Trophoblast cell (in vitro differentiated cells and primary cell): ENCODE data around the gene SIK2.
A peak's percentile ranks its signal among the peaks of the same experiment; 100 is the strongest.

Experiments used
- DNase-seq, 2 donors: peaks; one replicate each; pipeline ENCODE4 v3.0.0-alpha.2; 2016
- H2AFZ ChIP-seq: 2 replicates; pipeline ENCODE4 v1.6.1; 2013; ENCODE audit warnings: low read length, moderate library complexity, mild to moderate bottlenecking; ENCODE audit not compliant: insufficient read depth, poor library complexity
- H2AK5ac ChIP-seq: 2 replicates; pipeline ENCODE4 v1.6.1; 2013; ENCODE audit warnings: mild to moderate bottlenecking, low read length
- H2BK120ac ChIP-seq: 2 replicates; pipeline ENCODE4 v1.6.1; 2013; ENCODE audit warnings: low read length, mild to moderate bottlenecking, moderate library complexity; ENCODE audit not compliant: insufficient read depth, poor library complexity
- H2BK12ac ChIP-seq: 2 replicates; pipeline ENCODE4 v1.6.1; 2013; ENCODE audit warnings: mild to moderate bottlenecking, low read length, moderate library complexity
- H2BK5ac ChIP-seq: 2 replicates; pipeline ENCODE4 v1.6.1; 2013; ENCODE audit warnings: low read length, low read depth, moderate library complexity, mild to moderate bottlenecking; ENCODE audit not compliant: poor library complexity
- H3K14ac ChIP-seq: 2 replicates; pipeline ENCODE4 v1.6.1; 2013; ENCODE audit warnings: mild to moderate bottlenecking, low read length
- H3K18ac ChIP-seq: 2 replicates; pipeline ENCODE4 v1.6.1; 2013; ENCODE audit warnings: mild to moderate bottlenecking, low read length
- H3K23ac ChIP-seq: 2 replicates; pipeline ENCODE4 v1.6.1; 2013; ENCODE audit warnings: low read length
- H3K27ac ChIP-seq: 2 replicates; pipeline ENCODE4 v1.5.1; 2013; ENCODE audit warnings: low read depth, mild to moderate bottlenecking, inconsistent platforms, low read length, moderate library complexity
- H3K27me3 ChIP-seq: 2 replicates; pipeline ENCODE4 v1.6.1; 2013; ENCODE audit warnings: inconsistent platforms, mild to moderate bottlenecking, low read length, moderate library complexity; ENCODE audit not compliant: insufficient read depth
- H3K36me3 ChIP-seq, 2 experiments: 1 replicate in 1 of 2; 2 replicates in 1 of 2; pipeline ENCODE4 v1.6.1; 2013; ENCODE audit warnings: low read length in 2 of 2, mild to moderate bottlenecking in 2 of 2, moderate library complexity in 1 of 2; ENCODE audit not compliant: insufficient read depth in 2 of 2, control insufficient read depth in 1 of 2
- H3K4ac ChIP-seq: 2 replicates; pipeline ENCODE4 v1.6.1; 2013; ENCODE audit warnings: low read depth, mild to moderate bottlenecking, low read length, moderate library complexity
- H3K4me1 ChIP-seq, 2 experiments: 1 replicate in 1 of 2; 2 replicates in 1 of 2; pipeline ENCODE4 v1.6.1; 2013; ENCODE audit warnings: low read length in 2 of 2, mild to moderate bottlenecking in 2 of 2, moderate library complexity in 1 of 2; ENCODE audit not compliant: insufficient read depth in 2 of 2, control insufficient read depth in 1 of 2
- H3K4me2 ChIP-seq: 2 replicates; pipeline ENCODE4 v1.6.1; 2013; ENCODE audit warnings: inconsistent platforms, mild to moderate bottlenecking, low read length, moderate library complexity
- H3K4me3 ChIP-seq: 2 replicates; pipeline ENCODE4 v1.5.1; 2013; ENCODE audit warnings: mild to moderate bottlenecking, low read depth, low read length, inconsistent platforms
- H3K79me1 ChIP-seq: one replicate; pipeline ENCODE4 v1.6.1; 2013; ENCODE audit warnings: low read length
- H3K79me2 ChIP-seq: 2 replicates; pipeline ENCODE4 v1.6.1; 2013; ENCODE audit warnings: low read length, mild to moderate bottlenecking; ENCODE audit not compliant: control insufficient read depth, insufficient read depth, poor library complexity
- H3K9ac ChIP-seq: 2 replicates; pipeline ENCODE4 v1.6.1; 2013; ENCODE audit warnings: mild to moderate bottlenecking, low read length
- H3K9me3 ChIP-seq: 2 replicates; pipeline ENCODE4 v1.6.1; 2013; ENCODE audit warnings: low read depth, mild to moderate bottlenecking, control low read depth, inconsistent platforms, low read length; ENCODE audit not compliant: insufficient read depth
- H4K12ac ChIP-seq: 2 replicates; pipeline ENCODE4 v1.6.1; 2013; ENCODE audit warnings: low read depth, mild to moderate bottlenecking, low read length, moderate library complexity
- H4K8ac ChIP-seq: 2 replicates; pipeline ENCODE4 v1.6.1; 2013; ENCODE audit warnings: low read depth, mild to moderate bottlenecking, low read length, moderate library complexity
- H4K91ac ChIP-seq: one replicate; pipeline ENCODE4 v1.6.1; 2013; ENCODE audit warnings: low read depth, mild to moderate bottlenecking, low read length, moderate library complexity
- WGBS: extraction: QIAGEN DNeasy Blood & Tissue Kit; methylation state at CpG from one replicate; pipeline ENCODE4 v1.1.7; 2013; ENCODE audit warnings: missing lambda C conversion rate; ENCODE audit not compliant: insufficient read length, insufficient coverage; ENCODE audit errors: extremely low coverage; 5-methylcytosine and 5-hydroxymethylcytosine counted together

Gene SIK2

GRCh38 chr11:111739299-111739698, 137.1 kb downstream of the SIK2 start:
- Histone ChIP-seq H3K23ac (no peak overlapping the region), H4K91ac (no peak overlapping the region), H2AFZ (no peak overlapping the region), H3K27ac (no peak overlapping the region), H4K8ac (no peak overlapping the region), H3K79me1 (peaks cover 21% of the 10 kb centered on the region), H2BK120ac (no peak overlapping the region), H3K18ac (no peak overlapping the region), H3K79me2 (peaks cover 6% of the 10 kb centered on the region), H3K9ac (no peak overlapping the region), H3K4me3 (no peak overlapping the region), H3K14ac (no peak overlapping the region), H3K9me3 (no peaks in the 10 kb centered on the region), H2BK12ac (no peak overlapping the region), H2BK5ac (no peak overlapping the region), H4K12ac (no peak overlapping the region), H3K4me1 (peaks cover 28 to 32% of the 10 kb centered on the region in 2 experiments), H3K4ac (no peak overlapping the region), H2AK5ac (no peak overlapping the region), H3K36me3 (peaks cover 3 to 7% of the 10 kb centered on the region in 2 experiments), H3K27me3 (no peaks in the 10 kb centered on the region), H3K4me2 (no peak overlapping the region)
- DNase-seq: no peak
- no CpG with 5 or more reads among the region's 2 CpGs for WGBS

- H2BK5ac ChIP-seq: no peak overlapping the region
- no peak overlapping the region for H4K91ac ChIP-seq
- H3K9me3 ChIP-seq: no peaks in the 10 kb centered on the region
- H3K4ac ChIP-seq: no peak overlapping the region
- peaks cover 3% of the 10 kb centered on the region for H3K79me2 ChIP-seq
- no peak overlapping the region for H3K4me3 ChIP-seq
- H2AFZ ChIP-seq: no peak overlapping the region
- H3K18ac ChIP-seq: no peak overlapping the region
- no peak overlapping the region for H3K4me2 ChIP-seq
- WGBS: no CpG with 5 or more reads among the region's 2 CpGs
- no peak overlapping the region for H3K23ac ChIP-seq
- H4K12ac ChIP-seq: no peak overlapping the region
- H2AK5ac ChIP-seq: no peak overlapping the region
- H2BK120ac ChIP-seq: no peak overlapping the region
- no peak overlapping the region for H3K27ac ChIP-seq
- H3K27me3 ChIP-seq: no peaks in the 10 kb centered on the region
- no peak for DNase-seq
- peaks cover 3 to 13% of the 10 kb centered on the region in 2 experiments for H3K36me3 ChIP-seq
- no peak overlapping the region for H3K14ac ChIP-seq
- H4K8ac ChIP-seq: no peak overlapping the region
- H2BK12ac ChIP-seq: no peak overlapping the region
- peaks cover 10% of the 10 kb centered on the region for H3K79me1 ChIP-seq
- peaks cover 12 to 13% of the 10 kb centered on the region in 2 experiments for H3K4me1 ChIP-seq
- H3K9ac ChIP-seq: no peak overlapping the region
These were observed 139.5 kb downstream of the SIK2 start for GRCh38 chr11:111741751-111742150.

DNA sequence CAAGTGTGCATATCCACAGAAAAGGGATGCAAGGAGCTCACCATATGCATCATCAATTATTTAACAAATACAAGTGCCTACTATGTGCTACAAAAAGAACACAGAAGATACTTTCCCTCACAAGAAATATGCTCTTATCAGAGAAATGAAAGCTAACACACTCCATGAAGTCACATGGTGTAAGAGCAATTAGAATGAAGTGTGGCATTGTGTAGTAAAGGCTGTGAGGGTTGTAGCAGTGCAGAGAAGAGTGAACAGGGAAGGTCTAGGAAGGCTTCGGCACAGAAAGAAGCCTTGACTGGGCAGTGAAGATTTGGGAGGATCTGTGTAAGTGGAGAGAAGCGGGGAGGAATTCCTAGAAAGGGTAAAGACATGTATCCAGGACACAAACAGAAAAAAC, 141.5 kb downstream of the SIK2 start:
- no peak overlapping the region for H3K27ac ChIP-seq
- no peak overlapping the region for H2AK5ac ChIP-seq
- no peak overlapping the region for H2BK120ac ChIP-seq
- H3K36me3 ChIP-seq: peaks cover 3 to 18% of the 10 kb centered on the region in 2 experiments
- no peak overlapping the region for H4K8ac ChIP-seq
- H3K9ac ChIP-seq: no peak overlapping the region
- H3K4me3 ChIP-seq: no peak overlapping the region
- H4K91ac ChIP-seq: no peak overlapping the region
- no peaks in the 10 kb centered on the region for H3K27me3 ChIP-seq
- no peak overlapping the region for H3K23ac ChIP-seq
- H3K79me2 ChIP-seq: no peaks in the 10 kb centered on the region
- no peaks in the 10 kb centered on the region for H3K9me3 ChIP-seq
- no peak overlapping the region for H2AFZ ChIP-seq
- H4K12ac ChIP-seq: no peak overlapping the region
- no peak for DNase-seq
- no peak overlapping the region for H3K18ac ChIP-seq
- no CpG with 5 or more reads among the region's 2 CpGs for WGBS
- no peak overlapping the region for H2BK12ac ChIP-seq
- H3K4ac ChIP-seq: no peak overlapping the region
- H2BK5ac ChIP-seq: no peak overlapping the region
- H3K79me1 ChIP-seq: no peaks in the 10 kb centered on the region
- H3K4me2 ChIP-seq: no peak overlapping the region
- no peak overlapping the region for H3K14ac ChIP-seq
- no peaks in the 10 kb centered on the region for H3K4me1 ChIP-seq

DNA sequence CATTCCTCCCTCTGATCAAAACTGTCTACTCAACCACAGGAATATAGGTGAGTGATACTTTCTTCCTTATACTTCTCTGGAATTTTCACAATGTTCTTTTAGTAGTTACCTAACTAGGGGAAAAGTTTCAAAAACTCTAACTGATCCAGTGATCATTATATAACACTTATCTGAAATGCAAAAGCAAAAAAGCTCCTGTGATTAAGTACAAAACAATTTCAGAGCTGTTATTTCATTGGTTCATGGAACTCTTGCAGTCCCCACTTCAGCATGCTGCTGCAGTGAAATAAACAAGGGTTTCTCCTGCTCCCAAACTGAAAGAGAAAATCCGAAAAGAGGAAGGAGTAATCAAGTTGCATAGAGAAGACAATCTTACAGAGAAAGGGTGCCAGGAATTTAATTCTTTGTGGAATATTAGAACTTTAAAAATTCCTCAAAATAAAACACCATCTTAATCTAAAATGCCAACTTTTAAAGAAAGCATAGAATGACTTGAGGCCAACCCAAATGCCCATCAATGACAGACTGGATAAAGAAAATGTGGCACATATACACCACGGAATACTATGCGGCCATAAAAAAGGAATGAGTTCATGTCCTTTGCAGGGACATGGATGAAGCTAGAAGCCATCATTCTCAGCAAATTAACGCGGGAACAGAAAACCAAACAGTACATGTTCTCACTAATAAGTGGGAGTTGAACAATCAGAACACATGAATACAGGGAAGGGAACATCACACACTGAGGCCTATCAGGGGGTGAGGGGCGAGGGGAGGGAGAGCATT, 143.7 kb downstream of the SIK2 start:
- DNase-seq: peak in 1 of 2 donors; percentile 63
- no peak overlapping the region for H3K23ac ChIP-seq
- H4K91ac ChIP-seq: no peak overlapping the region
- H3K14ac ChIP-seq: no peak overlapping the region
- H3K9me3 ChIP-seq: no peaks in the 10 kb centered on the region
- no peaks in the 10 kb centered on the region for H3K27me3 ChIP-seq
- H3K4me1 ChIP-seq: no peaks in the 10 kb centered on the region
- H2BK120ac ChIP-seq: no peak overlapping the region
- H3K4me2 ChIP-seq: no peak overlapping the region
- H4K8ac ChIP-seq: no peak overlapping the region
- no peak overlapping the region for H3K27ac ChIP-seq
- no peak overlapping the region for H2BK5ac ChIP-seq
- H3K9ac ChIP-seq: no peak overlapping the region
- no peak overlapping the region for H3K18ac ChIP-seq
- peaks cover 6 to 22% of the 10 kb centered on the region in 2 experiments for H3K36me3 ChIP-seq
- no peak overlapping the region for H2BK12ac ChIP-seq
- H2AFZ ChIP-seq: no peak overlapping the region
- H3K79me1 ChIP-seq: no peaks in the 10 kb centered on the region
- no peak overlapping the region for H4K12ac ChIP-seq
- H2AK5ac ChIP-seq: no peak overlapping the region
- WGBS: no CpG with 5 or more reads among the region's 6 CpGs
- no peak overlapping the region for H3K4me3 ChIP-seq
- H3K79me2 ChIP-seq: no peaks in the 10 kb centered on the region
- H3K4ac ChIP-seq: no peak overlapping the region
